ENCODE measurements around the gene COX5A. TPM values are rescaled to one million over a fixed set of nuclear protein-coding genes. Genes with fewer than 3 reads are reported as not detected.

COX5A gene
- total RNA-seq, 1 experiment from 2014 or later, result 307 TPM

DNA sequence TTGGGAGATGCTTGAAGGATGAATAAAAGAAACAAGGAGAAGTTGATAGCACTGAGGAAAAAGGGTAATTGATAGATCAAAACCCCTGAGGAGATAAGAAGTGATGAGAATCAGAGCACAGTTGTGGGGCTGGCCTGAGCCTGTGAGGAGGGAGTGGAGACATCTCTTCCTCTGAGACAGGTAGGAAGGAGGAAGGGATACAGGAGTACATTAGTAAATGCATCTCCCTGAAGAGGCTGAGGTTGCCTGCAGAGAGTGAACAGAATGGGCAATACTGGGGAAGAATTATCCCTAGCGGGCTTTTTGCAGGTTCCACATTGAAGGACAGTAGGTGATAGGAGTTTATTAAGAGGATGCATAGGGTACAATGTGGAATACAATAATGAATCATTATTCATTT, 40.2 kb upstream of the COX5A start:
- POLR2A ChIA-PET, result interaction anchor here (1.6 kb wide), 1 partner anchor 17 kb away, joined by 5 read pairs; the partner anchor contains the start of gene SCAMP5
- H3K36me3 ChIP-seq (ENCODE audit: control insufficient read depth in 1 of 2, insufficient read depth in 2 of 2, low read length in 2 of 2), result no peaks in the 10 kb centered on the region

More for the DNA sequence above, 40.2 kb upstream of the COX5A start:
- Histone ChIP-seq H4K20me1 (ENCODE audit: insufficient read depth) (no peaks in the 10 kb centered on the region), H3K27ac (ENCODE audit: low read depth, low read length) (no peak overlapping the region), H3K79me2 (ENCODE audit: insufficient read depth, low read length) (no peaks in the 10 kb centered on the region), H3K4me2 (ENCODE audit: low read length) (peak overlapping the region; percentile 48; the same call in 1 of the 2 replicates), H3K9me2 (ENCODE audit: insufficient read depth) (no peaks in the 10 kb centered on the region), H3K4me1 (ENCODE audit: control insufficient read depth in 1 of 2, insufficient read depth in 2 of 2, low read length in 2 of 2) (peaks cover 13 to 15% of the 10 kb centered on the region in 2 experiments), H3K9me3 (ENCODE audit: control insufficient read depth in 1 of 2, insufficient read depth in 1 of 2, low read depth in 1 of 2, low read length in 2 of 2) (no peaks in the 10 kb centered on the region), H2AFZ (ENCODE audit: low read depth, low read length, poor library complexity, severe bottlenecking) (peak overlapping the region; percentile 39), H3K9ac (ENCODE audit: low read length) (no peak overlapping the region), H3K27me3 (ENCODE audit: insufficient read depth, low read length) (no peaks in the 10 kb centered on the region), H3K4me3 (replicated peaks in 1 of 2; ENCODE audit: low read depth in 1 of 2, low read length in 2 of 2) (no peak overlapping the region)
- TF ChIP-seq RAD21 (IDR thresholded peaks at IDR 0.05; ENCODE audit: low read depth), result no peak
- TF ChIP-seq, protein P1, sequence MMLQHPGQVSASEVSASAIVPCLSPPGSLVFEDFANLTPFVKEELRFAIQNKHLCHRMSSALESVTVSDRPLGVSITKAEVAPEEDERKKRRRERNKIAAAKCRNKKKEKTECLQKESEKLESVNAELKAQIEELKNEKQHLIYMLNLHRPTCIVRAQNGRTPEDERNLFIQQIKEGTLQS (IDR thresholded peaks at IDR 0.05), result no peak
- TF ChIP-seq MAX (IDR thresholded peaks at IDR 0.05), result no peak
- TF ChIP-seq POLR2A (IDR thresholded peaks at IDR 0.05; ENCODE audit: borderline replicate concordance, extremely low read depth, insufficient read depth, insufficient read length), result no peak
- TF ChIP-seq CBX3 (IDR thresholded peaks at IDR 0.05; ENCODE audit: low read depth), result no peak
- TF ChIP-seq ZNF274 (IDR thresholded peaks at IDR 0.05; ENCODE audit: low read depth, low read length), result no peak
- no peak for TF ChIP-seq TCF7L2 (IDR thresholded peaks at IDR 0.05; ENCODE audit: borderline replicate concordance, extremely low read depth, insufficient read depth, insufficient read length)
- TF ChIP-seq POLR2AphosphoS5 (IDR thresholded peaks at IDR 0.05; ENCODE audit: low read depth, low read length), result no peak
- no peak for TF ChIP-seq CTCF (IDR thresholded peaks at IDR 0.05 in 2 of 3, conservative IDR thresholded peaks at IDR 0.05 in 1 of 3; ENCODE audit: borderline replicate concordance in 1 of 3, insufficient read depth in 1 of 3, low read depth in 2 of 3, low read length in 2 of 3)
- no peak for TF ChIP-seq SRF (IDR thresholded peaks at IDR 0.05; ENCODE audit: low read depth)
- no peak for TF ChIP-seq YY1 (IDR thresholded peaks at IDR 0.05; ENCODE audit: extremely low read depth, insufficient replicate concordance, low read depth, low read length)
- TF ChIP-seq EZH2 (IDR thresholded peaks at IDR 0.05), result no peak
- TF ChIP-seq SP1 (IDR thresholded peaks at IDR 0.05; ENCODE audit: low read depth), result no peak
- TF ChIP-seq, protein P2, sequence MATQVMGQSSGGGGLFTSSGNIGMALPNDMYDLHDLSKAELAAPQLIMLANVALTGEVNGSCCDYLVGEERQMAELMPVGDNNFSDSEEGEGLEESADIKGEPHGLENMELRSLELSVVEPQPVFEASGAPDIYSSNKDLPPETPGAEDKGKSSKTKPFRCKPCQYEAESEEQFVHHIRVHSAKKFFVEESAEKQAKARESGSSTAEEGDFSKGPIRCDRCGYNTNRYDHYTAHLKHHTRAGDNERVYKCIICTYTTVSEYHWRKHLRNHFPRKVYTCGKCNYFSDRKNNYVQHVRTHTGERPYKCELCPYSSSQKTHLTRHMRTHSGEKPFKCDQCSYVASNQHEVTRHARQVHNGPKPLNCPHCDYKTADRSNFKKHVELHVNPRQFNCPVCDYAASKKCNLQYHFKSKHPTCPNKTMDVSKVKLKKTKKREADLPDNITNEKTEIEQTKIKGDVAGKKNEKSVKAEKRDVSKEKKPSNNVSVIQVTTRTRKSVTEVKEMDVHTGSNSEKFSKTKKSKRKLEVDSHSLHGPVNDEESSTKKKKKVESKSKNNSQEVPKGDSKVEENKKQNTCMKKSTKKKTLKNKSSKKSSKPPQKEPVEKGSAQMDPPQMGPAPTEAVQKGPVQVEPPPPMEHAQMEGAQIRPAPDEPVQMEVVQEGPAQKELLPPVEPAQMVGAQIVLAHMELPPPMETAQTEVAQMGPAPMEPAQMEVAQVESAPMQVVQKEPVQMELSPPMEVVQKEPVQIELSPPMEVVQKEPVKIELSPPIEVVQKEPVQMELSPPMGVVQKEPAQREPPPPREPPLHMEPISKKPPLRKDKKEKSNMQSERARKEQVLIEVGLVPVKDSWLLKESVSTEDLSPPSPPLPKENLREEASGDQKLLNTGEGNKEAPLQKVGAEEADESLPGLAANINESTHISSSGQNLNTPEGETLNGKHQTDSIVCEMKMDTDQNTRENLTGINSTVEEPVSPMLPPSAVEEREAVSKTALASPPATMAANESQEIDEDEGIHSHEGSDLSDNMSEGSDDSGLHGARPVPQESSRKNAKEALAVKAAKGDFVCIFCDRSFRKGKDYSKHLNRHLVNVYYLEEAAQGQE (IDR thresholded peaks at IDR 0.05; ENCODE audit: low read depth), result no peak
- TF ChIP-seq EZH2phosphoT487 (IDR thresholded peaks at IDR 0.05; ENCODE audit: borderline replicate concordance), result no peak
- TF ChIP-seq CEBPB (IDR thresholded peaks at IDR 0.05; ENCODE audit: low read depth), result no peak
- ATAC-seq (peak; percentile 56), DNase-seq (ENCODE audit: low read depth, low spot score) (no peak)
- BruUV-seq (replicated peaks), result no TSS peak
- RAD21 ChIA-PET (ENCODE audit: low non-redundant PET in 1 of 2, low total read pairs in 2 of 2, uncharacterized antibody in 2 of 2, unreplicated experiment in 2 of 2), result interaction anchor here in 1 of 2 experiments (0.6 kb wide), 1 partner anchor 344 kb away, joined by 3 read pairs; no protein-coding TSS in a partner anchor
- CTCF ChIA-PET, result interaction anchor here (0.6 to 1.4 kb wide), 4 partner anchors 10 to 340 kb away, joined by 3 to 6 read pairs (median 4); no protein-coding TSS in a partner anchor
- intact Hi-C loops (cut with micrococcal nuclease), result no loop called here
